Measurements from ENCODE around the gene CCND2. TPM values are rescaled to one million over a fixed set of nuclear protein-coding genes. Genes with fewer than 3 reads are reported as not detected.

Gene CCND2
- total RNA-seq, 1 experiment from 2014 or later, result 194 TPM

DNA sequence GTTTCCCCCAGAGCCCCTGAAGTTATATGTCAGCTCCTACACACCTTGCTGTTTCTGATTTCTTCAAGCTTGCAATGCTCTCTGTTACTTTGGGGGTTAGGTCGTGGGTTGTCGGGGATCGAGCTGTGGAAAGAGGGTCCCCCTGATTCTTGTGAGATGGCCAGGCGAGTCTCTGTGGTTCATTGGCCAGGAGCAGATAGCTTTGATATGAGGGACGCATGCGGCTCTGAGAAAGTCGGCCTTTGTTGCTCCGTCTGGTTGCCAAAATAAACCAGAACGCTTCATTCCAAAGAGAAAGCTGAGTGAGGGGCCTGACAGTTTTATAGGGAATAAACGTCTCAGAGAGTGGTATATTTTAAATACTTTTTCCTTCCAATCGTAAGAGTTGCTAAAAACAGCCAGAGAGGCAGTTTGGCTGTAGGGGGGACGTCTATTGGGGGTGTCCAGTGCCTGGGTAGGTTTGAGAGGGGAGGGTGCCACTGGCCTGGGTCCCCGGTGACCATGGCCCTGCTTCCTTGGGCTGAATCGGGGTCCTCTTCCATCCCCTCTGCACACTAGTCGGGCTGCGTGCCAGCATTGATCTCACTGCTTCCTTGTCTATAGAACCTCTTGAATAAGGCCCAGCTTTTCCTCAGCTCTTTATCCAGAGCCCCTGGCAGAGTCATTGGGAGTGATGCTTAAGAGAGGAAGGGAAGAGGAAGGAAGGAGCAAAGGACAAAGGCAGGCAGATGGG is 18.9 kb downstream of the CCND2 start (continued):
- TF ChIP-seq, protein P1, sequence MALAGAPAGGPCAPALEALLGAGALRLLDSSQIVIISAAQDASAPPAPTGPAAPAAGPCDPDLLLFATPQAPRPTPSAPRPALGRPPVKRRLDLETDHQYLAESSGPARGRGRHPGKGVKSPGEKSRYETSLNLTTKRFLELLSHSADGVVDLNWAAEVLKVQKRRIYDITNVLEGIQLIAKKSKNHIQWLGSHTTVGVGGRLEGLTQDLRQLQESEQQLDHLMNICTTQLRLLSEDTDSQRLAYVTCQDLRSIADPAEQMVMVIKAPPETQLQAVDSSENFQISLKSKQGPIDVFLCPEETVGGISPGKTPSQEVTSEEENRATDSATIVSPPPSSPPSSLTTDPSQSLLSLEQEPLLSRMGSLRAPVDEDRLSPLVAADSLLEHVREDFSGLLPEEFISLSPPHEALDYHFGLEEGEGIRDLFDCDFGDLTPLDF (CRISPR knock-in tag; IDR thresholded peaks at IDR 0.05), result no peak
- no peak for TF ChIP-seq ETV6 (CRISPR knock-in tag; IDR thresholded peaks at IDR 0.05)

GRCh38 chr12:4293299-4293965 is 19.9 kb downstream of the CCND2 start:
- TF ChIP-seq, protein P1 (CRISPR knock-in tag; IDR thresholded peaks at IDR 0.05), result 0 out of 2 replicates have a peak, but pooled peaks have one; percentile 29
- TF ChIP-seq ZBTB43 (CRISPR knock-in tag; IDR thresholded peaks at IDR 0.05) (no peak), NR1H2 (CRISPR knock-in tag; IDR thresholded peaks at IDR 0.05) (no peak), ATF1 (CRISPR knock-in tag; IDR thresholded peaks at IDR 0.05) (no peak), CBFB (CRISPR knock-in tag; IDR thresholded peaks at IDR 0.05; ENCODE audit: low read depth) (no peak)
- Mint-ChIP-seq H3K9me3 (no peaks in the 10 kb centered on the region), H3K27ac (peak overlapping the region; percentile 96), H3K36me3 (peaks cover 85% of the 10 kb centered on the region), H3K4me1 (peaks cover 45% of the 10 kb centered on the region), H3K27me3 (ENCODE audit: low read depth) (no peaks in the 10 kb centered on the region), H3K4me3 (no peak overlapping the region)
- ChIA-PET POLR2A (interaction anchor here (0.5 to 1.2 kb wide), 4 partner anchors 10 to 262 kb away, joined by 3 to 6 read pairs (median 6); no protein-coding TSS in a partner anchor), CTCF (interaction anchor here (0.8 to 1.2 kb wide), 2 partner anchors 15 to 18 kb away, joined by 4 to 12 read pairs; no protein-coding TSS in a partner anchor)
- ATAC-seq (no peak), DNase-seq (ENCODE audit: low spot score) (peak; percentile 1)

- ChIA-PET POLR2A (interaction anchor here (0.5 to 1.4 kb wide), 5 partner anchors 11 to 263 kb away, joined by 3 to 6 read pairs (median 5); no protein-coding TSS in a partner anchor), CTCF (interaction anchor here (0.8 to 1.7 kb wide), 4 partner anchors 16 to 19 kb away, joined by 4 to 12 read pairs (median 4); no protein-coding TSS in a partner anchor)
- Mint-ChIP-seq H3K9me3 (no peaks in the 10 kb centered on the region), H3K4me3 (no peak overlapping the region), H3K36me3 (peaks cover 83% of the 10 kb centered on the region), H3K27ac (peak overlapping the region; percentile 96), H3K27me3 (ENCODE audit: low read depth) (no peaks in the 10 kb centered on the region), H3K4me1 (peaks cover 41% of the 10 kb centered on the region)
- ATAC-seq, result peak; percentile 20; the same call in 1 of the 2 replicates
- TF ChIP-seq ZNF138 (CRISPR knock-in tag; conservative IDR thresholded peaks at IDR 0.05) (no peak), GABPB1 (CRISPR knock-in tag; IDR thresholded peaks at IDR 0.05) (no peak), TEAD1 (CRISPR knock-in tag; IDR thresholded peaks at IDR 0.05) (no peak)
- peak; percentile 8 for DNase-seq (ENCODE audit: low spot score)
Measured at GRCh38 chr12:4293966-4294505, 20.5 kb downstream of the CCND2 start.

DNA sequence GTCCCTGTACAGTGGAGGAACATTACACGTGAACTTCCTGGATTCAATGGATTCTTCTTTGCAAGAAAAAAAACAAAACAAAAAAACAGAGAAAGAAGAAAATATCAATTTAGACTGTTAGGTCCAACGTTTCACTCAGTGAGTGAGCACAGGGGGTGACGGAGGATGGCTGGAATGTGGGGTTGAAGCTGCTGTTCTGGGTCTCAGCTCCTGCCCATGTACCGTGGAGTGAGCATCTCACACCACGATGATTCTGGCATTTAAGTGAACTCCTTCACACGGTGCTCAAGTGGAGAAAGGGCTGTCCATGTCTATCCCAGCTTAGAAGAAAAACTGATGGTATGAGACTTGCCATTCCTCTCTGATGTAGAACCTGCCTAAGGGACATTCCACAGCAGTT is 23.2 kb downstream of the CCND2 start:
- CTCF ChIA-PET, result interaction anchor here (0.6 to 1.4 kb wide), 3 partner anchors 18 to 827 kb away, joined by 3 read pairs; no protein-coding TSS in a partner anchor
- no peak for TF ChIP-seq GTF2I (CRISPR knock-in tag; conservative IDR thresholded peaks at IDR 0.05)
- no peak for TF ChIP-seq JAZF1 (CRISPR knock-in tag; IDR thresholded peaks at IDR 0.05)
- TF ChIP-seq MYBL2 (CRISPR knock-in tag; IDR thresholded peaks at IDR 0.05), result no peak
- no peak for TF ChIP-seq ZMAT4 (CRISPR knock-in tag; IDR thresholded peaks at IDR 0.05)
- TF ChIP-seq EMX1 (CRISPR knock-in tag; IDR thresholded peaks at IDR 0.05), result no peak
- TF ChIP-seq HMGXB4 (CRISPR knock-in tag; IDR thresholded peaks at IDR 0.05), result no peak

More for the DNA sequence above, 23.2 kb downstream of the CCND2 start:
- Mint-ChIP-seq H3K36me3 (peaks cover 86% of the 10 kb centered on the region), H3K4me1 (peaks cover 24% of the 10 kb centered on the region), H3K9me3 (no peaks in the 10 kb centered on the region), H3K27ac (no peak overlapping the region), H3K27me3 (ENCODE audit: low read depth) (no peaks in the 10 kb centered on the region), H3K4me3 (no peak overlapping the region)
- DNase-seq (ENCODE audit: low spot score) (peak; percentile 1), ATAC-seq (no peak)
- POLR2A ChIA-PET, result interaction anchor here (0.7 kb wide), 1 partner anchor 11 kb away, joined by 3 read pairs; no protein-coding TSS in a partner anchor
